Amygdala (tissue), 56 donors: Measurements from ENCODE around the gene PTCD1.
A peak's percentile ranks its signal among the peaks of the same experiment; 100 is the strongest.

Experiments used
- DNase-seq, 56 donors: peaks; one replicate each; lab custom pipeline; 2025; lab: John Stamatoyannopoulos, UW

The PTCD1 gene

GRCh38 chr7:99409806-99410205 lies 28.8 kb downstream of the PTCD1 start:
- DNase-seq, result no peak

GRCh38 chr7:99409192-99409572 lies 29.4 kb downstream of the PTCD1 start:
- DNase-seq, result no peak

GRCh38 chr7:99408379-99409191 lies 30.0 kb downstream of the PTCD1 start, which contains the start of the genes BUD31 and PDAP1:
Gene BUD31, plus strand, starts transcription at chr7:99408969. Its CDS starts 2,124 bp downstream, at chr7:99411093.
Gene PDAP1, minus strand, starts transcription at chr7:99408597. Its CDS starts 49 bp downstream, at chr7:99408548.
- peak; percentile 64 to 99 (median 95) for DNase-seq

GRCh38 chr7:99407872-99408378 lies 30.7 kb downstream of the PTCD1 start:
- DNase-seq, result peak in 26 of 56 donors; percentile 16 to 68 (median 45)

- no peak for DNase-seq
Measured at GRCh38 chr7:99406557-99406956, 32.0 kb downstream of the PTCD1 start.

GRCh38 chr7:99404977-99405320 lies 33.6 kb downstream of the PTCD1 start:
- no peak for DNase-seq

- no peak for DNase-seq
Measured at GRCh38 chr7:99404235-99404976, 34.2 kb downstream of the PTCD1 start.

GRCh38 chr7:99403764-99404163 lies 34.8 kb downstream of the PTCD1 start:
- no peak for DNase-seq

- no peak for DNase-seq
Measured at GRCh38 chr7:99402854-99403253, 35.7 kb downstream of the PTCD1 start.

GRCh38 chr7:99399597-99399996 lies 39.0 kb downstream of the PTCD1 start:
- DNase-seq, result no peak

GRCh38 chr7:99398891-99399445 lies 39.6 kb downstream of the PTCD1 start:
- no peak for DNase-seq

- no peak for DNase-seq
Measured at GRCh38 chr7:99397297-99397983, 41.2 kb downstream of the PTCD1 start.

- no peak for DNase-seq
Measured at GRCh38 chr7:99396418-99397296, 41.9 kb downstream of the PTCD1 start.

- DNase-seq, result no peak
Measured at GRCh38 chr7:99395616-99396327, 42.8 kb downstream of the PTCD1 start.

- no peak for DNase-seq
Measured at GRCh38 chr7:99394188-99394502, 44.5 kb downstream of the PTCD1 start.

- DNase-seq, result peak in 22 of 56 donors; percentile 25 to 77 (median 46)
Measured at GRCh38 chr7:99393355-99394187, 45.0 kb downstream of the PTCD1 start.

- DNase-seq, result peak in 34 of 56 donors; percentile 13 to 77 (median 41)
Measured at GRCh38 chr7:99392659-99393354, 45.8 kb downstream of the PTCD1 start.

GRCh38 chr7:99392046-99392445 lies 46.6 kb downstream of the PTCD1 start:
- no peak for DNase-seq
